Kidney epithelial cell (primary cell): ENCODE results near the gene SEZ6L2. TPM values are rescaled to one million over a fixed set of nuclear protein-coding genes. Genes with fewer than 3 reads are reported as not detected.

Experiments used
- DNase-seq: peaks from one replicate; pipeline ENCODE4 v3.0.0-alpha.2; 2010; ENCODE audit warnings: low read depth
- H3K27me3 ChIP-seq: 2 replicates; pipeline ENCODE4 v1.6.0; 2011; ENCODE audit warnings: low read length; ENCODE audit not compliant: control insufficient read depth, insufficient read depth
- H3K36me3 ChIP-seq: 2 replicates; pipeline ENCODE4 v1.5.1; 2011; ENCODE audit warnings: low read length; ENCODE audit not compliant: control insufficient read depth, insufficient read depth
- H3K4me3 ChIP-seq: 2 replicates; pipeline ENCODE4 v1.5.1; 2011; ENCODE audit warnings: low read depth, mild to moderate bottlenecking, control low read depth, low read length
- CTCF ChIP-seq: IDR thresholded peaks from 2 replicates; pipeline ENCODE4 v1.5.1; 2011; ENCODE audit warnings: mild to moderate bottlenecking, moderate library complexity, low read length, control low read depth, inconsistent platforms; ENCODE audit not compliant: insufficient read depth, poor library complexity, severe bottlenecking
- total RNA-seq: library from RNA; depleted of rRNA; stranded (reverse); fragments of >200 nt; gene quantifications from 2 replicates; pipeline ENCODE4 v1.2.3, GENCODE V29; 2015

Gene SEZ6L2
- total RNA-seq, 1 donor from 2014 or later, result 26.2 TPM

GRCh38 chr16:29907973-29908372, 8.6 kb upstream of the SEZ6L2 start:
- no peak overlapping the region for H3K4me3 ChIP-seq
- TF ChIP-seq CTCF, result no peak
- no peak for DNase-seq
- no peaks in the 10 kb centered on the region for H3K27me3 ChIP-seq
- H3K36me3 ChIP-seq, result no peaks in the 10 kb centered on the region

GRCh38 chr16:29906520-29907244, 7.3 kb upstream of the SEZ6L2 start:
- H3K27me3 ChIP-seq, result no peaks in the 10 kb centered on the region
- H3K4me3 ChIP-seq, result no peak overlapping the region
- no peak for TF ChIP-seq CTCF
- DNase-seq, result no peak
- no peaks in the 10 kb centered on the region for H3K36me3 ChIP-seq

GRCh38 chr16:29905668-29906067, 6.3 kb upstream of the SEZ6L2 start:
- Histone ChIP-seq H3K36me3 (no peaks in the 10 kb centered on the region), H3K4me3 (no peak overlapping the region), H3K27me3 (no peaks in the 10 kb centered on the region)
- no peak for TF ChIP-seq CTCF
- DNase-seq, result no peak

- TF ChIP-seq CTCF, result no peak
Observed at GRCh38 chr16:29904947-29905346, 5.6 kb upstream of the SEZ6L2 start.

GRCh38 chr16:29903590-29903989, 4.2 kb upstream of the SEZ6L2 start:
- H3K27me3 ChIP-seq, result no peaks in the 10 kb centered on the region
- no peak overlapping the region for H3K4me3 ChIP-seq
- no peaks in the 10 kb centered on the region for H3K36me3 ChIP-seq
- no peak for DNase-seq
- TF ChIP-seq CTCF, result no peak

More at GRCh38 chr16:29904947-29905346, 5.6 kb upstream of the SEZ6L2 start:
- H3K4me3 ChIP-seq, result no peak overlapping the region
- no peaks in the 10 kb centered on the region for H3K36me3 ChIP-seq
- no peak for DNase-seq
- no peaks in the 10 kb centered on the region for H3K27me3 ChIP-seq

- no peak for DNase-seq
- peak overlapping the region; percentile 61 for H3K4me3 ChIP-seq
- no peaks in the 10 kb centered on the region for H3K36me3 ChIP-seq
- peaks cover 10% of the 10 kb centered on the region for H3K27me3 ChIP-seq
- no peak for TF ChIP-seq CTCF
Observed at GRCh38 chr16:29901607-29901945, 2.2 kb upstream of the SEZ6L2 start.
